GM19468 (cell line): ENCODE data around the gene PTRH2.

ENCODE experiments used
- ATAC-seq: cut with Tn5 transposase; IDR thresholded peaks from one replicate; pipeline ENCODE4 v1.9.1; 2021; ENCODE audit warnings: mild to moderate bottlenecking, moderate library complexity, moderate number of reproducible peaks; ENCODE audit not compliant: unreplicated experiment; ENCODE audit errors: extremely low read depth

Gene PTRH2

GRCh38 chr17:59723041-59723440, 15.8 kb upstream of the PTRH2 start:
- no peak for ATAC-seq

- no peak for ATAC-seq
Observed at GRCh38 chr17:59722623-59723022, 15.4 kb upstream of the PTRH2 start.

GRCh38 chr17:59719526-59719925, 12.3 kb upstream of the PTRH2 start:
- ATAC-seq: no peak

GRCh38 chr17:59716427-59716826, 9.2 kb upstream of the PTRH2 start:
- ATAC-seq: no peak

GRCh38 chr17:59714255-59714654, 7.0 kb upstream of the PTRH2 start:
- no peak for ATAC-seq

- no peak for ATAC-seq
Observed at GRCh38 chr17:59712862-59713261, 5.6 kb upstream of the PTRH2 start.

- no peak for ATAC-seq
Observed at GRCh38 chr17:59711936-59712335, 4.7 kb upstream of the PTRH2 start.

GRCh38 chr17:59707971-59708430, 771 bp upstream of the PTRH2 start:
- no peak for ATAC-seq

- no peak for ATAC-seq
Observed at GRCh38 chr17:59702304-59702703, 4.9 kb downstream of the PTRH2 start.

- no peak for ATAC-seq
Observed at GRCh38 chr17:59699786-59700185, 7.4 kb downstream of the PTRH2 start.

- ATAC-seq: no peak
Observed at GRCh38 chr17:59699218-59699617, 8.0 kb downstream of the PTRH2 start.

- ATAC-seq: no peak
Observed at GRCh38 chr17:59698143-59698542, 9.1 kb downstream of the PTRH2 start.

GRCh38 chr17:59696682-59697277, 10.4 kb downstream of the PTRH2 start:
- ATAC-seq: no peak

GRCh38 chr17:59695945-59696681, 11.1 kb downstream of the PTRH2 start:
- ATAC-seq: no peak

- ATAC-seq: no peak
Observed at GRCh38 chr17:59694344-59694743, 12.9 kb downstream of the PTRH2 start.

GRCh38 chr17:59693582-59693981, 13.6 kb downstream of the PTRH2 start:
- no peak for ATAC-seq

GRCh38 chr17:59688496-59688895, 18.7 kb downstream of the PTRH2 start:
- ATAC-seq: no peak

GRCh38 chr17:59688008-59688407, 19.2 kb downstream of the PTRH2 start:
- ATAC-seq: no peak

- no peak for ATAC-seq
Observed at GRCh38 chr17:59684967-59685366, 22.3 kb downstream of the PTRH2 start.

GRCh38 chr17:59683283-59683682, 23.9 kb downstream of the PTRH2 start:
- ATAC-seq: no peak

GRCh38 chr17:59680314-59680713, 26.9 kb downstream of the PTRH2 start:
- ATAC-seq: no peak

- ATAC-seq: no peak
Observed at GRCh38 chr17:59678918-59679317, 28.3 kb downstream of the PTRH2 start.
